HepG2 (cell line): ENCODE measurements around the gene TSHZ2. TPM values are rescaled to one million over a fixed set of nuclear protein-coding genes. Genes with fewer than 3 reads are reported as not detected.

Source experiments
- ATAC-seq: fragments of 200-7000 bp; cut with Tn5 transposase; 3 replicates; pipeline ENCODE4 v1.9.1; 2020; ENCODE audit warnings: mild to moderate bottlenecking, moderate library complexity
- BruUV-seq: library from RNA; stranded (reverse); fragments of 400-500 nt; replicated peaks from 2 replicates; lab custom pipeline; 2021; lab: Mats Ljungman, UMichigan
- CTCF ChIA-PET: fragments of 300-600 bp; formaldehyde crosslinking; extraction: SDS; loops from one replicate; lab custom pipeline; 2021; ENCODE audit warnings: low total read pairs, inconsistent platforms, low intra/inter-chr PET ratio; lab: Yijun Ruan, JAX
- POLR2A ChIA-PET: fragments of 350-600 bp; sonication (Branson Sonifier 250); formaldehyde crosslinking; loops from one replicate; lab custom pipeline; 2020; ENCODE audit warnings: antibody characterized with exemption, inconsistent platforms; lab: Yijun Ruan, JAX
- DNase-seq: peaks from one replicate; pipeline ENCODE4 v3.0.0-alpha.2; 2015; ENCODE audit warnings: low spot score
- FAIRE-seq: peaks from 3 replicates; lab custom pipeline; 2011; peaks lifted over from hg19 to GRCh38; lab: Jason Lieb, UNC
- H2AFZ ChIP-seq: one replicate; pipeline ENCODE4 v1.6.1; 2011; ENCODE audit warnings: low read length, inconsistent platforms
- H3K27ac ChIP-seq: fragments of 300-600 bp; 3 replicates; pipeline ENCODE4 v1.8.0; 2011; ENCODE audit warnings: mixed run types, mild to moderate bottlenecking, mixed read lengths, low read length, inconsistent platforms; ENCODE audit not compliant: insufficient read depth; ENCODE audit errors: extremely low read length
- H3K27me3 ChIP-seq, 2 experiments: fragments of 200-600 bp in 1 of 2; 2 replicates in 1 of 2; 3 replicates in 1 of 2; pipeline versions ENCODE4 v1.6.0 to v1.8.0; 2011; ENCODE audit warnings: low read length in 2 of 2, mild to moderate bottlenecking in 2 of 2, moderate library complexity in 2 of 2, inconsistent platforms in 1 of 2; ENCODE audit not compliant: insufficient read depth in 2 of 2, control insufficient read depth in 1 of 2
- H3K36me3 ChIP-seq, 2 experiments: fragments of 200-600 bp in 1 of 2; replicated peaks in 1 of 2; 2 replicates in 1 of 2; 3 replicates in 1 of 2; pipeline versions ENCODE4 v1.5.1 to v1.8.0; 2011; ENCODE audit warnings: low read length in 2 of 2, inconsistent platforms in 1 of 2; ENCODE audit not compliant: insufficient read depth in 2 of 2, control insufficient read depth in 1 of 2
- H3K4me1 ChIP-seq: 2 replicates; pipeline ENCODE4 v1.5.1; 2012; ENCODE audit warnings: low read length, inconsistent platforms; ENCODE audit not compliant: insufficient read depth
- H3K4me2 ChIP-seq: 2 replicates; pipeline ENCODE4 v1.6.0; 2011; ENCODE audit warnings: low read depth, low read length, inconsistent platforms
- H3K4me3 ChIP-seq, 3 experiments: fragments of 200-600 bp in 1 of 3; sonication (generic), shearing (Covaris generic) in 1 of 3; replicated peaks in 1 of 3; 2 replicates each; pipeline ENCODE4 v1.5.1; 2011 to 2016; ENCODE audit warnings: low read length in 3 of 3, inconsistent platforms in 2 of 3, low read depth in 2 of 3, mild to moderate bottlenecking in 2 of 3, control low read depth in 1 of 3, mixed read lengths in 1 of 3; ENCODE audit not compliant: insufficient read depth in 1 of 3
- H3K79me2 ChIP-seq: one replicate; pipeline ENCODE4 v1.6.1; 2011; ENCODE audit warnings: low read length, inconsistent platforms; ENCODE audit not compliant: insufficient read depth
- H3K9ac ChIP-seq: 2 replicates; pipeline ENCODE4 v1.6.0; 2011; ENCODE audit warnings: mild to moderate bottlenecking, low read depth, low read length, inconsistent platforms; ENCODE audit not compliant: insufficient read depth
- H3K9me3 ChIP-seq: 2 replicates; pipeline ENCODE4 v1.5.1; 2012; ENCODE audit warnings: mild to moderate bottlenecking, low read length
- H4K20me1 ChIP-seq: 2 replicates; pipeline ENCODE4 v1.6.0; 2011; ENCODE audit warnings: inconsistent platforms, mild to moderate bottlenecking, low read length, moderate library complexity; ENCODE audit not compliant: insufficient read depth
- ARID5B ChIP-seq: IDR thresholded peaks from 2 replicates; pipeline ENCODE4 v1.4.0; 2020; ENCODE audit warnings: mild to moderate bottlenecking, missing genetic modification reagents
- BORCS8-MEF2B ChIP-seq: sonication (generic); formaldehyde crosslinking; IDR thresholded peaks from 2 replicates; pipeline ENCODE4 v1.8.0; 2022; ENCODE audit warnings: mild to moderate bottlenecking, missing genetic modification reagents
- EZH2 ChIP-seq: conservative IDR thresholded peaks from 2 replicates; pipeline ENCODE4 v1.6.1; 2012; ENCODE audit warnings: mild to moderate bottlenecking, low read depth, low read length, moderate library complexity
- HHEX ChIP-seq: IDR thresholded peaks from 2 replicates; pipeline ENCODE4 v1.6.1; 2016; ENCODE audit warnings: control low read depth
- HNF4G ChIP-seq, 2 experiments: sonication (generic) in 1 of 2; formaldehyde crosslinking in 1 of 2; IDR thresholded peaks; 2 replicates each; pipeline versions ENCODE4 v1.4.0 to v1.6.1; 2011 to 2020; ENCODE audit warnings: borderline replicate concordance in 2 of 2, low read depth in 2 of 2, mild to moderate bottlenecking in 2 of 2, low read length in 1 of 2, missing genetic modification reagents in 1 of 2, moderate library complexity in 1 of 2
- HNRNPLL ChIP-seq: fragments of 200-400 bp; formaldehyde crosslinking; IDR thresholded peaks from 2 replicates; pipeline ENCODE4 v1.6.1; 2017; ENCODE audit warnings: mild to moderate bottlenecking, low read depth, low read length; ENCODE audit not compliant: poor library complexity, severe bottlenecking
- IRF1 ChIP-seq: sonication (generic); formaldehyde crosslinking; IDR thresholded peaks from 2 replicates; pipeline ENCODE4 v1.4.0; 2020; ENCODE audit warnings: low read depth, mild to moderate bottlenecking, missing genetic modification reagents
- REL ChIP-seq: sonication (generic); formaldehyde crosslinking; conservative IDR thresholded peaks from 2 replicates; pipeline ENCODE4 v1.8.0; 2022; ENCODE audit warnings: mild to moderate bottlenecking, missing genetic modification reagents, moderate library complexity
- SYNCRIP ChIP-seq: fragments of 200-400 bp; formaldehyde crosslinking; IDR thresholded peaks from 2 replicates; pipeline ENCODE4 v1.6.1; 2018; ENCODE audit warnings: mild to moderate bottlenecking, low read depth, low read length; ENCODE audit not compliant: insufficient read depth
- ZBTB20 ChIP-seq: sonication (generic); formaldehyde crosslinking; IDR thresholded peaks from 2 replicates; pipeline ENCODE4 v1.8.1; 2023; ENCODE audit warnings: missing genetic modification reagents, low read depth, mild to moderate bottlenecking, borderline replicate concordance
- ZIK1 ChIP-seq: sonication (generic); formaldehyde crosslinking; IDR thresholded peaks from 2 replicates; pipeline ENCODE4 v1.5.0; 2020; ENCODE audit warnings: mild to moderate bottlenecking, low read depth, missing genetic modification reagents, borderline replicate concordance
- ZNF430 ChIP-seq: sonication (generic); formaldehyde crosslinking; IDR thresholded peaks from 2 replicates; pipeline ENCODE4 v1.9.0; 2021; ENCODE audit warnings: mild to moderate bottlenecking, missing genetic modification reagents
- ZNF652 ChIP-seq: IDR thresholded peaks from 2 replicates; pipeline ENCODE4 v1.6.1; 2016; ENCODE audit warnings: low read depth, borderline replicate concordance
- WGBS: methylation state at CpG from one replicate; pipeline ENCODE4 v1.1.6; 2017; ENCODE audit warnings: low lambda C conversion rate; 5-methylcytosine and 5-hydroxymethylcytosine counted together
- in situ Hi-C: cut with HindIII; loops from 2 replicates; pipeline ENCODE4 v1.10.0; 2017; ENCODE audit warnings: low pct_unique_long_range_greater_than_20kb; ENCODE audit not compliant: extremely low pct_ligation_motif_present
- intact Hi-C: fragments of 100-400 bp; cut with micrococcal nuclease; formaldehyde crosslinking; loops from one replicate; pipeline ENCODE4 v1.10.0; 2022; ENCODE audit not compliant: unreplicated experiment
- polyA plus RNA-seq, 8 experiments: library from polyadenylated mRNA; depleted of rRNA in 3 of 8; stranded (reverse) in 7 of 8; unstranded in 1 of 8; fragments of >200 nt; fragmentation: Illumina TruSeq in 4 of 8; extraction: Trizol in 4 of 8; gene quantifications; 2 replicates each; pipeline versions ENCODE4 v1.2.1 to v1.2.3, GENCODE V29; 2011 to 2016; ENCODE audit warnings: low read depth in 4 of 8, missing spikeins in 1 of 8, mixed read lengths in 1 of 8; ENCODE audit not compliant: insufficient read depth in 1 of 8
- total RNA-seq, 5 experiments: library from RNA; depleted of rRNA; stranded (reverse); fragments of >200 nt; fragmentation: Illumina TruSeq; extraction: Trizol; gene quantifications; 2 replicates each; pipeline ENCODE4 v1.2.3, GENCODE V29; 2016; ENCODE audit warnings: low read depth in 1 of 5
- TF ChIP-seq, protein P1 (sequence below): sonication (generic); formaldehyde crosslinking; IDR thresholded peaks from 2 replicates; pipeline ENCODE4 v1.4.0; 2020; ENCODE audit warnings: mild to moderate bottlenecking, missing genetic modification reagents
- TF ChIP-seq, protein P2 (sequence below): IDR thresholded peaks from 2 replicates; pipeline ENCODE4 v1.6.1; 2016; ENCODE audit warnings: mild to moderate bottlenecking, missing biosample characterization, missing genetic modification reagents

The TSHZ2 gene
- total and polyA plus RNA-seq, 2 of the 13 experiments (the other 11 are each of a cell fraction or from before 2014, with no cell fraction given) = 0.01 TPM; not detected in 1

DNA sequence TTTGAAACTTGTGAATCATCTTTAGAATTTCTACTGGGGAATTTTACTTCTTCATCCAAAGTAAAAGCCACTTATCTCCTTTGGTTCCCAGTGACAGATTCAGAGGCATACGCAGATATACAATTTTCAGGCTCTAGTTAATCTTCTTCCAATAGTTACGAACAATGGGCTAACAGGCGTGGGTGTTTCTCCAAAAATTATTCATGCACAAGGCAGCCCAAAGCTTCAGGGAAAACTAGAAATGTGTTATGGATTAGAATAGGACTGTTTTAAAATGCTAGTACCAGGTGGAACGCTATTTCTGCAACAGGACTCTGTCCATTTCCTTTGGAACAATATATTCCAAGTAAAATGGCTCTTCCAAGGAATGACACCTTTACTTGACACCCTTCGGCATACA is 519.3 kb downstream of the TSHZ2 start (continued):
- TF ChIP-seq, protein P1, sequence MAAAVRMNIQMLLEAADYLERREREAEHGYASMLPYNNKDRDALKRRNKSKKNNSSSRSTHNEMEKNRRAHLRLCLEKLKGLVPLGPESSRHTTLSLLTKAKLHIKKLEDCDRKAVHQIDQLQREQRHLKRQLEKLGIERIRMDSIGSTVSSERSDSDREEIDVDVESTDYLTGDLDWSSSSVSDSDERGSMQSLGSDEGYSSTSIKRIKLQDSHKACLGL (CRISPR knock-in tag) = no peak

DNA sequence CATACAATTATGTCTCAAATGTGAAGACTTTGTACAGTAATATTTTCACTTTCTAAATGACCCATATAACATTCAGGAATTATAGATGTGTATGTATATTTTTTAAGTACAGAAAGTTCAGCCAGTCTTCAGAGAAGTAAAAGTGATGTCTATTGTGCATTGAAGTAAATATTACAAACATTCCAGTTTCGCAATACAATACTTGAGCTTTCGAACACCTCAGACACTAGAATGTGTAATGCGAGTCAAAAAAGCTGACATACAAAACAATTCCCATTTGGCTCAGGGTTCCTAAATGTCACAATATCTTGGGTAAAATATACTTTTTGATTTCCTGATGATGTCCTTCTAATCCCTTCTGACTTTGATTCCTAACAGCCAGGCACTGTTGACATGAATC is 520.1 kb downstream of the TSHZ2 start:
- Histone ChIP-seq H3K4me3 (no peak overlapping the region), H3K4me1 (peaks cover 26% of the 10 kb centered on the region), H3K27me3 (no peaks in the 10 kb centered on the region), H3K9me3 (no peaks in the 10 kb centered on the region), H3K27ac (no peak overlapping the region), H4K20me1 (no peaks in the 10 kb centered on the region), H3K4me2 (peak overlapping the region; percentile 14; the same call in 1 of the 2 replicates), H3K9ac (no peak overlapping the region), H3K36me3 (no peaks in the 10 kb centered on the region; a peak in 1 of 5 replicates), H3K79me2 (no peaks in the 10 kb centered on the region), H2AFZ (no peak overlapping the region)
- peak; percentile 47 for DNase-seq
- WGBS = 34% methylated on average over 3 of the region's 3 CpGs
- ATAC-seq = peak; percentile 62
- intact Hi-C loops (no loop called here), in situ Hi-C loops (no loop called here)
- ChIA-PET CTCF (interaction anchor here (1.6 kb wide), 1 partner anchor 55 kb away, joined by 4 read pairs; no protein-coding TSS in a partner anchor), POLR2A (no interaction called here)
- BruUV-seq = no TSS peak
- no peak for FAIRE-seq
- TF ChIP-seq SYNCRIP (no peak), HHEX (CRISPR knock-in tag) (no peak), HNRNPLL (no peak), IRF1 (CRISPR knock-in tag) (no peak), ZBTB20 (CRISPR knock-in tag) (no peak), BORCS8-MEF2B (CRISPR knock-in tag) (no peak), EZH2 (no peak), ZIK1 (no peak), REL (CRISPR knock-in tag) (no peak), ZNF430 (CRISPR knock-in tag) (no peak), HNF4G (IDR thresholded peaks at IDR 0.05; ENCODE audit: borderline replicate concordance, low read depth, low read length) (no peak), HNF4G (CRISPR knock-in tag; IDR thresholded peaks at IDR 0.05; ENCODE audit: borderline replicate concordance, low read depth) (no peak), ZNF652 (no peak), ARID5B (peak; percentile 58; the same call in 1 of the 2 replicates)
- TF ChIP-seq, protein P2, sequence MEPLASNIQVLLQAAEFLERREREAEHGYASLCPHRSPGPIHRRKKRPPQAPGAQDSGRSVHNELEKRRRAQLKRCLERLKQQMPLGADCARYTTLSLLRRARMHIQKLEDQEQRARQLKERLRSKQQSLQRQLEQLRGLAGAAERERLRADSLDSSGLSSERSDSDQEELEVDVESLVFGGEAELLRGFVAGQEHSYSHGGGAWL (CRISPR knock-in tag) = no peak
